Effector memory CD8-positive, alpha-beta T cell (primary cell): ENCODE data around the gene ADCY4.

Experiments
- ATAC-seq: fragments of 150-1000 bp; cut with Tn5 transposase; replicated peaks from 2 replicates; pipeline ENCODE4 v1.10.0; 2021; ENCODE audit warnings: mild to moderate bottlenecking, moderate library complexity
- DNase-seq, 3 experiments: peaks; one replicate each; pipeline ENCODE4 v3.0.0; 2021
- H3K27ac Mint-ChIP-seq, 2 donors: one replicate each; pipeline ENCODE4 v1.8.0; 2022; ENCODE audit warnings: mild to moderate bottlenecking in 2 of 2, mixed read lengths in 2 of 2, moderate library complexity in 2 of 2
- H3K27me3 Mint-ChIP-seq, 2 donors: one replicate each; pipeline ENCODE4 v1.8.0; 2022; ENCODE audit warnings: mixed read lengths in 2 of 2
- H3K36me3 Mint-ChIP-seq: one replicate; pipeline ENCODE4 v1.8.0; 2022; ENCODE audit warnings: mild to moderate bottlenecking, moderate library complexity, mixed read lengths; ENCODE audit not compliant: insufficient read depth
- H3K4me1 Mint-ChIP-seq, 2 donors: one replicate each; pipeline ENCODE4 v1.8.0; 2022; ENCODE audit warnings: low read depth in 2 of 2, mixed read lengths in 2 of 2
- H3K4me3 Mint-ChIP-seq, 2 donors: one replicate each; pipeline ENCODE4 v1.8.0; 2022; ENCODE audit warnings: mild to moderate bottlenecking in 2 of 2, mixed read lengths in 2 of 2, moderate library complexity in 2 of 2
- H3K9me3 Mint-ChIP-seq, 2 donors: one replicate each; pipeline ENCODE4 v1.8.0; 2022; ENCODE audit warnings: mixed read lengths in 2 of 2

ADCY4 gene

DNA sequence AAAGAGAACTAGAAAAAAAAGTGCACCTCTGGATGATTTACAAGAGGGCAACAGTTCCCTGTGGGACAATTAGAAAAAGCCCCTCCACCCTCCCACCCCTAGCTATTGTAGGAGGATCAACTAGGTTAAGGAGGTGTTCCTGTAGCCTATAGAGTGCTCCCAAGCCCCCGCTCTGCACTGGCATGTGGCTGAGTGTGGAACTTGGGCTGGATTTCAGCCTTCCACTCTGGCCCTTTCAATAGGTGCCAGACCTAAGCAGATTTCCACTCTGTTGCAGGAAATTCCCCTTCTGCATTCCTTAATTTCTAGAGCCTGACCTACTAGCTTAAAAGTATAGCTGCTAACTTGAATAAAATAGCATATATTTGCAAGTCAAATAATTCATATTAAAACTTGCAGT lies 35.9 kb upstream of the ADCY4 start:
- ATAC-seq (no peak), DNase-seq (no peak)
- H3K27me3 Mint-ChIP-seq = peaks cover 52 to 76% of the 10 kb centered on the region in 2 donors
- H3K27ac Mint-ChIP-seq = no peak overlapping the region
- H3K36me3 Mint-ChIP-seq = no peaks in the 10 kb centered on the region
- H3K9me3 Mint-ChIP-seq = no peaks in the 10 kb centered on the region
- peaks cover 21 to 23% of the 10 kb centered on the region in 2 donors for H3K4me1 Mint-ChIP-seq
- no peak overlapping the region for H3K4me3 Mint-ChIP-seq

- H3K36me3 Mint-ChIP-seq = no peaks in the 10 kb centered on the region
- DNase-seq (no peak), ATAC-seq (no peak)
- no peaks in the 10 kb centered on the region for H3K9me3 Mint-ChIP-seq
- H3K27me3 Mint-ChIP-seq = peaks cover 53 to 76% of the 10 kb centered on the region in 2 donors
- no peak overlapping the region for H3K27ac Mint-ChIP-seq
- H3K4me3 Mint-ChIP-seq = no peak overlapping the region
- peaks cover 25 to 26% of the 10 kb centered on the region in 2 donors for H3K4me1 Mint-ChIP-seq
Observed at GRCh38 chr14:24369907-24370687, 35.2 kb upstream of the ADCY4 start.

GRCh38 chr14:24369463-24369862 lies 34.6 kb upstream of the ADCY4 start:
- Mint-ChIP-seq H3K27me3 (peaks cover 53 to 78% of the 10 kb centered on the region in 2 donors), H3K27ac (peak overlapping the region; percentile 20 to 54), H3K9me3 (no peaks in the 10 kb centered on the region), H3K36me3 (no peaks in the 10 kb centered on the region), H3K4me1 (peaks cover 25 to 26% of the 10 kb centered on the region in 2 donors), H3K4me3 (peak overlapping the region; percentile 70 to 78)
- ATAC-seq (no peak), DNase-seq (no peak)

- H3K27me3 Mint-ChIP-seq = peaks cover 46 to 70% of the 10 kb centered on the region in 2 donors
Observed at GRCh38 chr14:24368562-24369252, 33.8 kb upstream of the ADCY4 start.

DNA sequence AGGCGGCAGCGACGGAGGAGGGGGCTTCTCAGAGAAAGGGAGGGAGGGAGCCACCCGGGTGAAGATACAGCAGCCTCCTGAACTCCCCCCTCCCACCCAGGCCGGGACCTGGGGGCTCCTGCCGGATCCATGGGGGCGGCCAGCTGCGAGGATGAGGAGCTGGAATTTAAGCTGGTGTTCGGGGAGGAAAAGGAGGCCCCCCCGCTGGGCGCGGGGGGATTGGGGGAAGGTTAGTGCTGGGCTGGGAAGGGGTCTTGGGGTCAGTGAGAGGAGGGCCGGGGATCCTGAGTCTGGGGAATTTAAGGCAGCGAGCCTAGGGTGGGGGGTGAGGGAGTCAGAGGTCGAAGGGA lies 33.3 kb upstream of the ADCY4 start:
- Mint-ChIP-seq H3K27me3 (peaks cover 48 to 70% of the 10 kb centered on the region in 2 donors), H3K36me3 (no peaks in the 10 kb centered on the region), H3K27ac (no peak overlapping the region), H3K4me3 (peak overlapping the region; percentile 65 to 76), H3K4me1 (peaks cover 25 to 26% of the 10 kb centered on the region in 2 donors), H3K9me3 (no peaks in the 10 kb centered on the region)
- DNase-seq = no peak
- ATAC-seq = no peak

More at GRCh38 chr14:24368562-24369252, 33.8 kb upstream of the ADCY4 start:
- peak overlapping the region; percentile 70 to 78 for H3K4me3 Mint-ChIP-seq
- H3K9me3 Mint-ChIP-seq = no peaks in the 10 kb centered on the region
- peak; percentile 67 for ATAC-seq
- H3K4me1 Mint-ChIP-seq = peaks cover 25 to 26% of the 10 kb centered on the region in 2 donors
- DNase-seq = peak; percentile 43 to 48 (median 47)
- no peaks in the 10 kb centered on the region for H3K36me3 Mint-ChIP-seq
- H3K27ac Mint-ChIP-seq = peak overlapping the region; percentile 20 to 54

GRCh38 chr14:24367514-24368211 lies 32.8 kb upstream of the ADCY4 start, which contains the start of gene NFATC4:
NFATC4 (plus strand) TSS chr14:24368184; CDS start chr14:24368341, 157 bp downstream.
- Mint-ChIP-seq H3K4me1 (peaks cover 25 to 26% of the 10 kb centered on the region in 2 donors), H3K9me3 (no peaks in the 10 kb centered on the region), H3K36me3 (no peaks in the 10 kb centered on the region), H3K27ac (peak within 1 kb of the TSS; percentile 20 to 54), H3K4me3 (peak within 1 kb of the TSS; percentile 70 to 78), H3K27me3 (peaks cover 53 to 70% of the 10 kb centered on the region in 2 donors)
- ATAC-seq (no peak), DNase-seq (no peak)

DNA sequence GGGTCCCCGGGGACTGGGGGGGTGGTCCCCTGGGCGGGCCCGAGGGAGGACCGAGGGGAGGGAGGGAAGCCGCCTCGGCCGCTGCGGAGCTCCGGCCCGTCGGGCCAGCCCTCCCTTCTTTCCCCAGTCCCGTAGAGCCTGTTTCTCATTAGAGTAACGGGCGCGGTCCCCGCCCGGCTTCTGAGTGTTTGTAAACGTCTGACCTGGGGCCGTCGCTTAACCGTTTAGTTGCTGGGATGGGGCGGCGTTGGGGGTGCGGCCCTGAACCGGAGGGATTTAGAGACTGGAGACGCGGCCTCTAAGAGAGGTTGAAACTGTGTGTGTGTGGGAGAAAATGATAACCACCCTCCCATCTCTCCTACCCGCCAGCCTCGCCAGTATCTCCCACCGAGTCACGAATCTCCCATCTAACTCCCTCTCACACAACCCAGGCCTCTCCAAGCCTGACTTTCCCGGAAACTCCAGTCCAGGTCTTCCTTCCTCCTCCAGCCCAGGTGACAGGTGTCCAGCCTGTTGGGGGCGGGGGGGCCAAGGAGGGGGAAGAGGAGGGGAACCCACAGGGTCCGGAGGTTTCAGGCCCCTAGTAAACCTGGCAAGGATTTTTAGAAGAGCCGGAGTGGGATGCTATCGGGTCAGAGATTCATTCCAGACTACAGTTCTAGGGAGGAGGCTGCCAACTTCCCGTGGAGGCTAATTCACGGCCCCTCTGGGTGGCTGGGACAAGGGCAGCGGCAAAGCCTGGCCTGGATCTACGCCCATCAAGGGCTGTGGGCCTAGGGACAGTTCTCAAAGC lies 32.0 kb upstream of the ADCY4 start:
- Mint-ChIP-seq H3K4me1 (peaks cover 25 to 26% of the 10 kb centered on the region in 2 donors), H3K36me3 (no peaks in the 10 kb centered on the region), H3K27ac (peak overlapping the region in 1 of 2 donors; percentile 15), H3K4me3 (peak overlapping the region; percentile 65 to 76), H3K9me3 (no peaks in the 10 kb centered on the region), H3K27me3 (peaks cover 57 to 70% of the 10 kb centered on the region in 2 donors)
- ATAC-seq (peak; percentile 35), DNase-seq (peak; percentile 12 to 17 (median 17))

DNA sequence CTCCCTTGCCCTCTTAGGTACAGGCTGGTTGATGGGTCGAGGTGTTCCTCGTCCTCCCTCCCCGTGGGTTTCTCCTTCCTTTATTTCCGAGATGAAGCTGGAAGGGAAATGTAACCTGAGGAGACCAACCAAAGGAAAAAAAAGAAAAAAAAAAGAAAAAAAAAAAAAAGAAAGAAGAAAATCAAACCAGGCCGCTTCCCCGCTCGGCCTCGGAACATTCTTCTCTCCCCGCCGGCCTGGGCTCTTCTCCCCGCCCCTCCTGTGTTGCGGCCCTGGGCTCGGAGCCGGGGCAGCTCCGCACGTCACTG lies 31.5 kb upstream of the ADCY4 start:
- Mint-ChIP-seq H3K27me3 (peaks cover 63 to 74% of the 10 kb centered on the region in 2 donors), H3K9me3 (no peaks in the 10 kb centered on the region), H3K36me3 (no peaks in the 10 kb centered on the region), H3K4me1 (peaks cover 25 to 26% of the 10 kb centered on the region in 2 donors), H3K27ac (no peak overlapping the region), H3K4me3 (peak overlapping the region; percentile 42 to 44)
- ATAC-seq (no peak), DNase-seq (no peak)

DNA sequence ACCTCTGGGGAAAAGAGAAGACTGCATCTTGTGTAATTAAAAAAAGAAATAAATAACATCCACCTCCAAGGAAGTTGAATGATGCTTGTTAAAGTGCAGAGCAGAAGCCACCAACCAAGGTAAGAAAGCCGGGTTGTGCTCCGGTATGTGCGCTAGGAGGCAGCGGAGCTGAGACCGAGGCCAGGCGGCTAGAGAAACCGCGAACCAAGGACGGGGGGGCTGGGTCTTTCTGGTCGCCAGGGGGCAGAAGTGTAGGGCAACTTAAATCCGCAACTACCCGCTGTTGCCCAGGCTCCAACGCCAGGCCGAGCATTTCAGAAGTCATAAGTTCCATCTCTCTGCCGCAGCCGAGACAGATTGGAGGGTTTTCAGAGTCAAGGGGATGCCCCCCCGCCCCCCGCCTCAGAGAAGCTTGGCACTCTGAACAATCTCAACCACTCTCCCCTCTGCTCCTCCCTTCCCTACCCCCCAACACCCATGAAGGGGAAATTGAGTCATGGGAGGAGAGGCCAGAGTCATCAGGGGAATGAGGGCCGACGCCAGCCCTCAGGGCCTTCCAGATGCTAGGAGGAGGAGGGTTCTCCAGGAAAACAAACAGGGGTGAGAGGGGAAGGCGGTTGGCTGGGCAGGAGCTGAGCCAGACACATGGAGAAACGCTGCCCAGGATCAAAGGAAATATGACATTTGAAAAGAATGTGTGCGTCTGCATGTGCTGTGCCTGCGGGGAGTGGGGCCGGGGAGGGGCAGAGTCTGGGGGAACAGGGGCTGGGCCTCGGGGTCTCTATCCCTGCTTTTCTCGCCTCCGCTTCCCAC lies 30.9 kb upstream of the ADCY4 start:
- Mint-ChIP-seq H3K4me3 (peak overlapping the region; percentile 42 to 44), H3K27ac (no peak overlapping the region), H3K27me3 (peaks cover 68 to 74% of the 10 kb centered on the region in 2 donors), H3K4me1 (peaks cover 25 to 26% of the 10 kb centered on the region in 2 donors), H3K36me3 (no peaks in the 10 kb centered on the region), H3K9me3 (no peaks in the 10 kb centered on the region)
- ATAC-seq (peak; percentile 66), DNase-seq (peak; percentile 35 to 49 (median 46))

GRCh38 chr14:24364841-24365240 lies 30.0 kb upstream of the ADCY4 start:
- ATAC-seq (no peak), DNase-seq (no peak)
- peaks cover 25 to 26% of the 10 kb centered on the region in 2 donors for H3K4me1 Mint-ChIP-seq
- no peak overlapping the region for H3K27ac Mint-ChIP-seq
- peaks cover 73 to 76% of the 10 kb centered on the region in 2 donors for H3K27me3 Mint-ChIP-seq
- H3K4me3 Mint-ChIP-seq = no peak overlapping the region
- H3K36me3 Mint-ChIP-seq = no peaks in the 10 kb centered on the region
- H3K9me3 Mint-ChIP-seq = no peaks in the 10 kb centered on the region

DNA sequence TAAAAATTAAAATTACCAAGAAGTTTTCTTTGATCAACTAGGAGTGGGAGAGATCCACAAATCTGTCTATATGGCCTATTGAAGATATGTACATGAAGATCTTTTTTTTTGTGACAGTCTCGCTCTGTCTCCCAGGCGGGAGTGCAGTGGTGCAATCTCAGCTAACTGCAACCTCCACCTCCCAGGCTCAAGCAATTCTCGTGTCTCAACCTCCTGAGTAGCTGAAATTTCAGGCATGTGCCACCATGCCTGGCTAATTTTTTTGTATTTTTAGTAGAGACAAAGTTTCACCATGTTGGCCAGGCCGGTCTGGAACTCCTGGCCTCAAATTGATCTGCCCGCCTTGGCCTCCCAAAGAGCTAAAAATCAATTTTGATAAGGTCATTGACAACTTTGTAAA lies 28.5 kb upstream of the ADCY4 start:
- Mint-ChIP-seq H3K4me3 (no peak overlapping the region), H3K36me3 (no peaks in the 10 kb centered on the region), H3K27ac (no peak overlapping the region), H3K27me3 (peaks cover 68 to 70% of the 10 kb centered on the region in 2 donors), H3K4me1 (peaks cover 20 to 21% of the 10 kb centered on the region in 2 donors), H3K9me3 (no peaks in the 10 kb centered on the region)
- DNase-seq = no peak
- ATAC-seq = no peak

GRCh38 chr14:24362241-24362960 lies 27.5 kb upstream of the ADCY4 start:
- DNase-seq (no peak), ATAC-seq (no peak)
- Mint-ChIP-seq H3K4me3 (no peak overlapping the region), H3K27ac (no peak overlapping the region), H3K9me3 (no peaks in the 10 kb centered on the region), H3K4me1 (peaks cover 13 to 16% of the 10 kb centered on the region in 2 donors), H3K27me3 (peaks cover 60 to 66% of the 10 kb centered on the region in 2 donors), H3K36me3 (no peaks in the 10 kb centered on the region)
